Pancreas (tissue), 10 donors: Measurements from ENCODE around the gene FAT2. TPM values are rescaled to one million over a fixed set of nuclear protein-coding genes. Genes with fewer than 3 reads are reported as not detected.

Experiments used
- ATAC-seq, 4 donors: fragments of 200-7000 bp; cut with Tn5 transposase; one replicate each; pipeline versions ENCODE4 v1.8.0 to v1.9.1; 2020; ENCODE audit warnings: mild to moderate bottlenecking in 4 of 4, moderate library complexity in 4 of 4
- DNase-seq, 6 donors: peaks; one replicate each; pipeline ENCODE4 v3.0.0-alpha.2; 2020
- FAIRE-seq: peaks from 2 replicates; lab custom pipeline; 2012; peaks lifted over from hg19 to GRCh38; lab: Jason Lieb, UNC
- H3K27ac ChIP-seq, 4 donors: fragments of 200-600 bp; sonication (generic); 1 replicate in 3 of 4; 2 replicates in 1 of 4; pipeline versions ENCODE4 v1.5.0 to v1.8.0; 2020
- H3K27me3 ChIP-seq, 4 donors: fragments of 200-600 bp; one replicate each; pipeline ENCODE4 v1.8.0; 2021
- H3K36me3 ChIP-seq, 3 donors: fragments of 200-600 bp; sonication (generic) in 1 of 3; one replicate each; pipeline versions ENCODE4 v1.5.0 to v1.8.0; 2020 to 2021
- H3K4me1 ChIP-seq, 3 donors: fragments of 200-600 bp; one replicate each; pipeline ENCODE4 v1.8.0; 2021
- H3K4me3 ChIP-seq, 4 donors: fragments of 200-600 bp; sonication (generic) in 2 of 4; one replicate each; pipeline versions ENCODE4 v1.5.0 to v1.8.0; 2020 to 2021
- H3K9me3 ChIP-seq, 4 donors: fragments of 200-600 bp; one replicate each; pipeline ENCODE4 v1.8.0; 2021
- CTCF ChIP-seq, 4 donors: fragments of 200-600 bp; sonication (generic) in 3 of 4; IDR thresholded peaks; one replicate each; pipeline versions ENCODE4 v1.5.0 to v1.8.0; 2021; ENCODE audit warnings: antibody characterized with exemption in 4 of 4
- WGBS, 2 donors: extraction: QIAGEN DNeasy Blood & Tissue Kit; methylation state at CpG; one replicate each; pipeline ENCODE4 v1.1.7; 2013; 5-methylcytosine and 5-hydroxymethylcytosine counted together
- intact Hi-C, 3 donors: fragments of 100-400 bp; cut with DNase I; formaldehyde crosslinking; loops; one replicate each; pipeline versions ENCODE4 v1.11.1 to v1.14.2; 2022
- polyA plus RNA-seq, 2 donors: library from polyadenylated mRNA; stranded (reverse); fragments of 200-250 nt; gene quantifications; one replicate each; pipeline ENCODE4 v1.2.3, GENCODE V29; 2013
- total RNA-seq, 6 donors: library from RNA; stranded (reverse); fragmentation: NEBNext Ultra II Directional in 4 of 6; extraction: Animal tissue kit (Norgen Biotek cat#: 25700) in 4 of 6; gene quantifications; one replicate each; pipeline versions ENCODE4 v1.2.1 to v1.2.4, GENCODE V29; 2021 to 2023
- donor health status: healthy with polysubstance abuse.
- donor health status: DM: no; HTN: no; CAD: no; lungs with moderate emphysema.
- donor health status: DM: no; HTN: no; CAD: no.
- donor health status: control.
- donor health status: control.
- donor health status: Bipolar disorder and iron deficiency.
- donor health status: DM: yes; HTN: yes; CAD: no.
- donor health status: DM: no; HTN: no; CAD: no.
- donor health status: DM: no; HTN: no; CAD: no.
- donor health status: DM: yes; HTN: yes; CAD: no.

FAT2 gene
- total and polyA plus RNA-seq, 8 donors: under 0.01 to 0.06 (median 0.03) TPM; not detected in 4

GRCh38 chr5:151553130-151553670, 37.9 kb downstream of the FAT2 start:
- H3K36me3 ChIP-seq: no peaks in the 10 kb centered on the region
- DNase-seq (no peak), FAIRE-seq (no peak), ATAC-seq (no peak)
- H3K4me3 ChIP-seq: no peak overlapping the region
- WGBS, 2 donors: 93 to 96% methylated on average over 10 of the region's 10 CpGs
- intact Hi-C loops: no loop called here
- H3K27ac ChIP-seq: no peak overlapping the region
- no peaks in the 10 kb centered on the region for H3K9me3 ChIP-seq
- no peaks in the 10 kb centered on the region for H3K27me3 ChIP-seq
- TF ChIP-seq CTCF (IDR thresholded peaks at IDR 0.05): no peak
- no peaks in the 10 kb centered on the region for H3K4me1 ChIP-seq

- 81 to 93% methylated on average over 3 of the region's 3 CpGs for WGBS, 2 donors
- no peaks in the 10 kb centered on the region for H3K9me3 ChIP-seq
- H3K27ac ChIP-seq: no peak overlapping the region
- intact Hi-C loops: no loop called here
- H3K4me3 ChIP-seq: no peak overlapping the region
- FAIRE-seq (no peak), ATAC-seq (no peak), DNase-seq (no peak)
- TF ChIP-seq CTCF (IDR thresholded peaks at IDR 0.05): no peak
- H3K4me1 ChIP-seq: no peaks in the 10 kb centered on the region
- no peaks in the 10 kb centered on the region for H3K27me3 ChIP-seq
- H3K36me3 ChIP-seq: no peaks in the 10 kb centered on the region
Measured at GRCh38 chr5:151551985-151552384, 39.1 kb downstream of the FAT2 start.

GRCh38 chr5:151550146-151550545, 41.0 kb downstream of the FAT2 start:
- no peak for FAIRE-seq
- no peak for DNase-seq

GRCh38 chr5:151549713-151550112, 41.4 kb downstream of the FAT2 start:
- no peak for FAIRE-seq
- no peaks in the 10 kb centered on the region for H3K9me3 ChIP-seq
- no peak for DNase-seq
- H3K27me3 ChIP-seq: no peaks in the 10 kb centered on the region
- H3K27ac ChIP-seq: no peak overlapping the region
- intact Hi-C loops: no loop called here
- H3K36me3 ChIP-seq: no peaks in the 10 kb centered on the region
- ATAC-seq: no peak
- H3K4me1 ChIP-seq: no peaks in the 10 kb centered on the region
- no peak overlapping the region for H3K4me3 ChIP-seq
- no peak for TF ChIP-seq CTCF (IDR thresholded peaks at IDR 0.05)
- 60 to 66% methylated on average over 2 of the region's 2 CpGs for WGBS, 2 donors

More at GRCh38 chr5:151550146-151550545, 41.0 kb downstream of the FAT2 start:
- Histone ChIP-seq H3K27ac (no peak overlapping the region), H3K4me1 (no peaks in the 10 kb centered on the region), H3K4me3 (no peak overlapping the region), H3K27me3 (no peaks in the 10 kb centered on the region), H3K9me3 (no peaks in the 10 kb centered on the region), H3K36me3 (no peaks in the 10 kb centered on the region)
- TF ChIP-seq CTCF (IDR thresholded peaks at IDR 0.05): no peak
- no peak for ATAC-seq
- intact Hi-C loops: no loop called here
- 61 to 77% methylated on average over 2 of the region's 2 CpGs for WGBS, 2 donors

- no peaks in the 10 kb centered on the region for H3K27me3 ChIP-seq
- FAIRE-seq (no peak), ATAC-seq (no peak), DNase-seq (no peak)
- H3K9me3 ChIP-seq: no peaks in the 10 kb centered on the region
- intact Hi-C loops: no loop called here
- no peaks in the 10 kb centered on the region for H3K36me3 ChIP-seq
- no peak overlapping the region for H3K4me3 ChIP-seq
- WGBS, 2 donors: 64 to 75% methylated on average over 4 of the region's 4 CpGs
- no peaks in the 10 kb centered on the region for H3K4me1 ChIP-seq
- H3K27ac ChIP-seq: no peak overlapping the region
- no peak for TF ChIP-seq CTCF (IDR thresholded peaks at IDR 0.05)
Measured at GRCh38 chr5:151547364-151547763, 43.8 kb downstream of the FAT2 start.
